PFSK-1 (cell line): ENCODE measurements around the gene ACSL6.

Source experiments
- SIN3A ChIP-seq: IDR thresholded peaks from 2 replicates; pipeline ENCODE4 v1.6.1; 2012; ENCODE audit warnings: mild to moderate bottlenecking, low read length, moderate library complexity, borderline replicate concordance; ENCODE audit not compliant: insufficient read depth
- TF ChIP-seq, protein P1 (sequence below), 2 experiments: IDR thresholded peaks; 2 replicates each; pipeline versions ENCODE4 v1.6.1 to v1.8.0; 2011 to 2012; ENCODE audit warnings: low read depth in 2 of 2, low read length in 2 of 2, control low read depth in 1 of 2, inconsistent platforms in 1 of 2, mild to moderate bottlenecking in 1 of 2, moderate library complexity in 1 of 2; ENCODE audit not compliant: insufficient read depth in 1 of 2

DNA sequence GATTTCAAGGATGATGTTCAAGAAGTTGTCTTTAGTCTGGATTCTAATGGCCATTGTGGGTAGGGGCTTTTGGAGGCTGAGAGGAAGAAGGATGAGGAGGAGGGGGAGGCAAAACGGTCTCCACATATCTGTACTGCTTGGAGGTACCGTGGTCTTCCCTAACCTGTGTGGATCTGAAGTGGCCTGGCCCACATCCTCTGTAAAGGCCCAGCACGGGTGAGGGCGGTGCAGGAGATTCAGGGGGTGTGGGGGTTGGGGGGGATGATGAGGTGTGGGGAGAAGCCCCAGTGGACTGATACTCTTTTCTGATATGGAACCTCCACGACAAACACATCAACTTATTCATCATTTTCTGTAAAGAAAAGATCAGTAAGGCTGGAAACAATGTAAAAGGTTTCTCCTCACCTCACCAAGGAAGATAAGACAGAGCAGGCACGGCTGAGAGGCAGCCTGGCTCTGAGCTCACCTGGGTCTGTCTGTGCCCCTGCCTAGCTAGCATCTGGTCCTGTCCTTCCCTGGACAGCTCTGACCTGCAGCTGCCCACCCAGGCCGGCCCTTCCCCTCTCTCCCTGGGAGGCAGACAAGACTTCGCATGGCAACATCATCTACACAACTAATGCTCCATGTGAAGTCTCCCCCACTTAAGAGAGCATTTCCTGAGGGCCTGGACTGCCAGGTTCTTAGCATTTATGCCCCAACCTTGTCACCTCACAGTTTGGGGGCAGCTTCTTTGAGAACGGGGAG is 43.4 kb upstream of the ACSL6 start:
- TF ChIP-seq SIN3A, result no peak
- TF ChIP-seq, protein P1, sequence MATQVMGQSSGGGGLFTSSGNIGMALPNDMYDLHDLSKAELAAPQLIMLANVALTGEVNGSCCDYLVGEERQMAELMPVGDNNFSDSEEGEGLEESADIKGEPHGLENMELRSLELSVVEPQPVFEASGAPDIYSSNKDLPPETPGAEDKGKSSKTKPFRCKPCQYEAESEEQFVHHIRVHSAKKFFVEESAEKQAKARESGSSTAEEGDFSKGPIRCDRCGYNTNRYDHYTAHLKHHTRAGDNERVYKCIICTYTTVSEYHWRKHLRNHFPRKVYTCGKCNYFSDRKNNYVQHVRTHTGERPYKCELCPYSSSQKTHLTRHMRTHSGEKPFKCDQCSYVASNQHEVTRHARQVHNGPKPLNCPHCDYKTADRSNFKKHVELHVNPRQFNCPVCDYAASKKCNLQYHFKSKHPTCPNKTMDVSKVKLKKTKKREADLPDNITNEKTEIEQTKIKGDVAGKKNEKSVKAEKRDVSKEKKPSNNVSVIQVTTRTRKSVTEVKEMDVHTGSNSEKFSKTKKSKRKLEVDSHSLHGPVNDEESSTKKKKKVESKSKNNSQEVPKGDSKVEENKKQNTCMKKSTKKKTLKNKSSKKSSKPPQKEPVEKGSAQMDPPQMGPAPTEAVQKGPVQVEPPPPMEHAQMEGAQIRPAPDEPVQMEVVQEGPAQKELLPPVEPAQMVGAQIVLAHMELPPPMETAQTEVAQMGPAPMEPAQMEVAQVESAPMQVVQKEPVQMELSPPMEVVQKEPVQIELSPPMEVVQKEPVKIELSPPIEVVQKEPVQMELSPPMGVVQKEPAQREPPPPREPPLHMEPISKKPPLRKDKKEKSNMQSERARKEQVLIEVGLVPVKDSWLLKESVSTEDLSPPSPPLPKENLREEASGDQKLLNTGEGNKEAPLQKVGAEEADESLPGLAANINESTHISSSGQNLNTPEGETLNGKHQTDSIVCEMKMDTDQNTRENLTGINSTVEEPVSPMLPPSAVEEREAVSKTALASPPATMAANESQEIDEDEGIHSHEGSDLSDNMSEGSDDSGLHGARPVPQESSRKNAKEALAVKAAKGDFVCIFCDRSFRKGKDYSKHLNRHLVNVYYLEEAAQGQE (IDR thresholded peaks at IDR 0.05; ENCODE audit: insufficient read depth in 1 of 2, low read depth in 2 of 2, low read length in 2 of 2), result no peak
